ENCODE results near the gene PCARE. TPM values are rescaled to one million over a fixed set of nuclear protein-coding genes. Genes with fewer than 3 reads are reported as not detected.

The PCARE gene
- total and polyA plus RNA-seq, 2 donors (not counting 1 experiment from before 2014, with no cell fraction given): not detected

GRCh38 chr2:29032189-29032588 lies 42.1 kb downstream of the PCARE start:
- Histone ChIP-seq H3K9ac (ENCODE audit: low read length) (no peak overlapping the region), H3K4me3 (ENCODE audit: control extremely low read depth in 1 of 5, extremely low read depth in 1 of 5, insufficient read depth in 1 of 5, low read depth in 2 of 5, low read length in 4 of 5) (no peak overlapping the region), H4K20me1 (ENCODE audit: control insufficient read depth, insufficient read depth, low read length, poor library complexity, severe bottlenecking) (no peaks in the 10 kb centered on the region), H2AFZ (ENCODE audit: insufficient read depth, low read depth, low read length, poor library complexity, severe bottlenecking) (no peak overlapping the region), H3K36me3 (replicated peaks in 1 of 2; ENCODE audit: control extremely low read depth in 1 of 2, control insufficient read depth in 1 of 2, extremely low read depth in 1 of 2, insufficient read depth in 2 of 2, low read length in 1 of 2) (no peaks in the 10 kb centered on the region), H3K27me3 (replicated peaks in 1 of 4; ENCODE audit: control extremely low read depth in 1 of 4, control insufficient read depth in 3 of 4, insufficient read depth in 4 of 4, low read length in 3 of 4) (no peaks in the 10 kb centered on the region), H3K9me3 (ENCODE audit: control extremely low read depth in 1 of 3, control insufficient read depth in 2 of 3, insufficient read depth in 1 of 3, low read length in 2 of 3) (no peaks in the 10 kb centered on the region), H3K79me2 (ENCODE audit: control insufficient read depth, insufficient read depth, low read length) (no peaks in the 10 kb centered on the region), H3K4me2 (replicated peaks; ENCODE audit: low read depth, low read length, poor library complexity, severe bottlenecking) (no peak overlapping the region), H3K4me1 (ENCODE audit: control insufficient read depth in 2 of 2, insufficient read depth in 2 of 2, low read length in 2 of 2) (no peaks in the 10 kb centered on the region), H3K27ac (ENCODE audit: low read length in 2 of 2) (no peak overlapping the region)
- Mint-ChIP-seq H3K27ac (no peak overlapping the region), H3K27me3 (no peaks in the 10 kb centered on the region), H3K4me1 (no peaks in the 10 kb centered on the region), H3K9me3 (ENCODE audit: insufficient read depth) (no peaks in the 10 kb centered on the region), H3K4me3 (no peak overlapping the region)
- no peak for ATAC-seq (ENCODE audit: low read depth)
- TF ChIP-seq EZH2 (IDR thresholded peaks at IDR 0.05; ENCODE audit: borderline replicate concordance, insufficient read depth, low read depth, low read length, poor library complexity, severe bottlenecking) (no peak), CTCF (IDR thresholded peaks at IDR 0.05) (no peak)
- POLR2A ChIA-PET: no interaction called here
- WGBS (ENCODE audit: insufficient coverage): 100% methylated on average over 3 of the region's 5 CpGs
- DNase-seq: no peak
- intact Hi-C loops (cut with micrococcal nuclease): no loop called here
- CTCF ChIA-PET: no interaction called here

GRCh38 chr2:29031046-29031445 lies 43.3 kb downstream of the PCARE start:
- H3K27me3 ChIP-seq (replicated peaks in 1 of 4; ENCODE audit: control extremely low read depth in 1 of 4, control insufficient read depth in 3 of 4, insufficient read depth in 4 of 4, low read length in 3 of 4): no peaks in the 10 kb centered on the region
- H3K4me2 ChIP-seq (replicated peaks; ENCODE audit: low read depth, low read length, poor library complexity, severe bottlenecking): no peak overlapping the region
- no peaks in the 10 kb centered on the region for H3K36me3 ChIP-seq (replicated peaks in 1 of 2; ENCODE audit: control extremely low read depth in 1 of 2, control insufficient read depth in 1 of 2, extremely low read depth in 1 of 2, insufficient read depth in 2 of 2, low read length in 1 of 2)
- H3K27ac ChIP-seq (ENCODE audit: low read length in 2 of 2): no peak overlapping the region
- Mint-ChIP-seq H3K4me3 (no peak overlapping the region), H3K27ac (no peak overlapping the region), H3K4me1 (no peaks in the 10 kb centered on the region), H3K27me3 (no peaks in the 10 kb centered on the region), H3K9me3 (ENCODE audit: insufficient read depth) (no peaks in the 10 kb centered on the region)
- H3K4me3 ChIP-seq (ENCODE audit: control extremely low read depth in 1 of 5, extremely low read depth in 1 of 5, insufficient read depth in 1 of 5, low read depth in 2 of 5, low read length in 4 of 5): no peak overlapping the region
- H4K20me1 ChIP-seq (ENCODE audit: control insufficient read depth, insufficient read depth, low read length, poor library complexity, severe bottlenecking): no peaks in the 10 kb centered on the region
- DNase-seq (no peak), ATAC-seq (ENCODE audit: low read depth) (no peak)
- TF ChIP-seq EZH2 (IDR thresholded peaks at IDR 0.05; ENCODE audit: borderline replicate concordance, insufficient read depth, low read depth, low read length, poor library complexity, severe bottlenecking) (no peak), CTCF (IDR thresholded peaks at IDR 0.05) (no peak)
- CTCF ChIA-PET: no interaction called here
- H3K79me2 ChIP-seq (ENCODE audit: control insufficient read depth, insufficient read depth, low read length): no peaks in the 10 kb centered on the region
- H3K9ac ChIP-seq (ENCODE audit: low read length): no peak overlapping the region
- no peak overlapping the region for H2AFZ ChIP-seq (ENCODE audit: insufficient read depth, low read depth, low read length, poor library complexity, severe bottlenecking)
- H3K4me1 ChIP-seq (ENCODE audit: control insufficient read depth in 2 of 2, insufficient read depth in 2 of 2, low read length in 2 of 2): no peaks in the 10 kb centered on the region
- no peaks in the 10 kb centered on the region for H3K9me3 ChIP-seq (ENCODE audit: control extremely low read depth in 1 of 3, control insufficient read depth in 2 of 3, insufficient read depth in 1 of 3, low read length in 2 of 3)
- POLR2A ChIA-PET: no interaction called here
- intact Hi-C loops (cut with micrococcal nuclease): no loop called here

All from B cell (primary cell).